T-helper 2 cell treated with Interferon-gamma antibody and Interleukin-4, amounts not matched to agents 100 ng/mL and 5 ng/mL, for 36 hours (primary cell): ENCODE results near the gene MB. TPM values are rescaled to one million over a fixed set of nuclear protein-coding genes. Genes with fewer than 3 reads are reported as not detected.

Experiments
- intact Hi-C: fragments of 100-400 bp; cut with micrococcal nuclease; formaldehyde crosslinking; loops from one replicate; pipeline ENCODE4 v1.15.1; 2023
- total RNA-seq: library from RNA; stranded (reverse); gene quantifications from 2 replicates; pipeline ENCODE4 v1.2.3, GENCODE V29; 2022

The MB gene
- total RNA-seq, 1 donor from 2014 or later = 0.36 TPM

GRCh38 chr22:35599364-35599763 is 17.8 kb downstream of the MB start:
- intact Hi-C loops = no loop called here

GRCh38 chr22:35598396-35598710 is 18.8 kb downstream of the MB start:
- intact Hi-C loops = no loop called here

- intact Hi-C loops = no loop called here
Observed at GRCh38 chr22:35597692-35598395, 19.3 kb downstream of the MB start.

- intact Hi-C loops = no loop called here
Observed at GRCh38 chr22:35596821-35597220, 20.3 kb downstream of the MB start.

GRCh38 chr22:35594686-35595085 is 22.4 kb downstream of the MB start:
- intact Hi-C loops = no loop called here

GRCh38 chr22:35593891-35594470 is 23.1 kb downstream of the MB start:
- intact Hi-C loops = no loop called here

GRCh38 chr22:35593071-35593890 is 23.8 kb downstream of the MB start:
- intact Hi-C loops = no loop called here

GRCh38 chr22:35592418-35592967 is 24.6 kb downstream of the MB start:
- intact Hi-C loops = no loop called here

GRCh38 chr22:35591714-35592417 is 25.3 kb downstream of the MB start:
- intact Hi-C loops = no loop called here

GRCh38 chr22:35590634-35591295 is 26.4 kb downstream of the MB start:
- intact Hi-C loops = no loop called here

GRCh38 chr22:35589756-35590093 is 27.4 kb downstream of the MB start:
- intact Hi-C loops = no loop called here

- intact Hi-C loops = no loop called here
Observed at GRCh38 chr22:35589071-35589755, 27.9 kb downstream of the MB start.

- intact Hi-C loops = no loop called here
Observed at GRCh38 chr22:35587896-35588295, 29.2 kb downstream of the MB start.

- intact Hi-C loops = no loop called here
Observed at GRCh38 chr22:35587447-35587870, 29.7 kb downstream of the MB start.

- intact Hi-C loops = no loop called here
Observed at GRCh38 chr22:35586771-35587170, 30.4 kb downstream of the MB start.

- intact Hi-C loops = loop anchor here (1.0 kb wide), 2 partner anchors 153 to 233 kb away; no protein-coding TSS in a partner anchor
Observed at GRCh38 chr22:35582861-35583670, 34.1 kb downstream of the MB start.

- intact Hi-C loops = no loop called here
Observed at GRCh38 chr22:35582218-35582860, 34.8 kb downstream of the MB start.

GRCh38 chr22:35581023-35581413 is 36.1 kb downstream of the MB start:
- intact Hi-C loops = no loop called here

GRCh38 chr22:35580351-35581022 is 36.6 kb downstream of the MB start:
- intact Hi-C loops = no loop called here
